Effector CD4-positive, alpha-beta T cell (primary cell): ENCODE data around the gene RGS3.

Experiments
- DNase-seq: peaks from one replicate; pipeline ENCODE4 v3.0.0-alpha.2; 2020

RGS3 gene

DNA sequence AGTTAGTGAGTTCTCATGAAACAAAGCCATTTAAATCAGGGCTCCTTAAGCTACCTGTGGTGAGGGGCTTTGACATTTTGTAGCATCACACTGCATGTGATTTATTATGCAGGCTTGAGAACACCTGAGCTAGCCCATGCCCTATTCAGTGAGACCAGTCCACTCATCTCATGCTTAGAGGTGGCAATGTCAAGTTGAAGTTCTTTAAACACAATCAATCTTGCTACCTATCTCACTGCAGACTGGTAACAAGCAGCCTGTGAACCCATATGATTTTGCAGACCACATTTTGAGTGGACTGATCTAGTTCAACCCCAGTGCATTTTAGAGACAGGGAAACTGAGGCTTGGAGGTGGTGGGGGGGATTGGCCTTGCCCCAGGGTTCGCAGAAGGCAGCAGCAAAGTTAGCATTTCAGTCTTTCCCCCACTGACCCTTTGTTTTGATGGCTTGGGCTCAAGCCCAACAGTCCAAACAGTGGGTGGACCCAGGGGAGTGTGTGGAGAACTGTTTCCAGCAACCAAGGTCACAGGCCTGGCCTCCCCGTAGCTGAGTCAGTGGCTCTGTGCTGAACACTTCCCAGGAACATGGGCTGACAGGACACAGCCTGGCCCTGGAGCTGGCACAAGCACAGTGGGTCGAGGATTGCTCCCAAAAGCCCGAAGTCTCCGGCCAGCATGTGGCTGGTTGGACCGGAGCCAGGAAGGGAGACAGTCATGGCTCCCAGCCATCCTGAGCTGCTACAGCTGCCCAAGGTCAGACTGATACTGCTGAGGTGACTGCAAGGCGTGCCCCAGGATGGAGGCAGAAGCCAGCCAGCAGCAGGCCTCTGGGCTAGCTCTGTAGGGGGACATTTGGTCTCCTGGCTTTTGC, 95.3 kb downstream of the RGS3 start:
- DNase-seq = no peak

DNA sequence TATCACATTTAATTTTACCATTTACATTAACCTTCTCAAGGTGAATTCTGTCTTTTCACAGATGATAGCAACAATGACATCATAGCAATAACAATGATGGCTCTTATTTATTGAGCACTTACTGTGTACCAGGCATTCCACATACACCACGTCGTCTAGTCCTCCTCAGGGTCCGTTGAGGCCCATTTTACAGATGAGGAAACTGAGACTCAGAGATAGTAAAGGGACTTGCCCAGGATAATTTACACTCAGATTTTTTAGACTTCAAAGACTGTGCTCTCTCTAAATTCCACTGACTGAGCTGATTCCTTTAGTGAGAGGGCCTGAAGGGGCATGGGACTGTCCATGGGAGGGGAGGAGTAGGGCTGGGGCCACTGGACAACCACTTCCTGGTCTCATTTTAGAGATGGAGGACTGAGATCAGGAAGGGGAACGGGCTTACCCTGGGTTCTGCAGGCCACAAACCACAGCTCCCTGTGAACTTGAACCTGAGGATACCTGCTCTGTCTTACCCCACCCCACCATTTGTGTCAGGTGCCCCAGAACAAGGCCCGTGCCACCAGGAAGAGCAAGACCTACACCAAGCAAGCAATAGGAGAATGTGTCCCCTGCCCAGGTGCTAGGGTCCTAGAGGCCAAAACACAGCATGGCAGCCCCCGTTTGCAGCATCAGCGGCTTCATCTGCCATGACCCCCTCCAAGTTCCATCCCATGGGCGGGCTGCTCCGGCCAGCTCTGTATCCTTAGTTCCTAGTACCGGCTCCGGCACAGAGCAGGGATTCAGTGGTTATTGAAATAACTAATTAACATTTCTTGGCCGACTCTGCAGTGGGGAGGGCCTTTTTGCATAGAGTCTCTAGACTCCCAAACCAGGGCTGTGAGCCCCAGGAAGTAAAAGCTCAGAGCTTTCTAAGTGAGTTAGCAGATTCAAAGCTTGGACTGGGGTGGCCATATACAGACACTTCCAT, 96.6 kb downstream of the RGS3 start:
- DNase-seq = no peak

DNA sequence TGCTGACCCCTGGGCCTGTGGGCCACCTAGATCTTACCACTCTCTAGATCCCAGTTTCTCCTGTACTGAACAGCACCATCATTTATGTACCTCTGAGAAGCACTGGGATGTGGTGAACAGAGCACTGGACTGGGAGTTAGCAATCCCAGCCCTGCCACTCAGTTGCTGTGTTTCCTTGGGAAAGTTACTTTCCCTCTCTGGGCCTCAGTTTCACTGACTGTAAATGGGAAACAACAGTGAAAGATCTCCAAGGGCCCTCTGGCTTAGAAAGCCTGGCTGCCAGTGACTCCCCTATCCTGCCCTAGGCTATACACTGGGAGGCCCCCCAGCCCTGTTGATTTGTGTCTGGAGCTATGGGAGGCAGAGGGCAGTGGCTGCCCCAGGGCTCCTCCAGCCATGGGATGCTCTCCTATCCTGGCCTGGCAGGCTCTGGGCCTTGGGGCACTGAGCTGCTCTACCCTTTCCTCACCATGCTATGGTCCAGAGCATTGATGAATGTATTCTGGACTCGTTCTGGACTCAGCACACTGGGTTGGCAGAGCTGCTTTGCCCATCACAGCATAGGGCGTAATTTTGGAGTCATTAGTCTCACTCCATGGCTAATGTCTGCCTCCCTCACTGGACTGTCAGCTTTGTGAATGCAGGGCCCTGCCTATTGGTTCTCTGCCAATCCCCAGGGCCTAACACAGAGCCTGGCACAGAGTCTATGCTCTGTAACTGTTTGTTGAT, 99.3 kb downstream of the RGS3 start:
- no peak for DNase-seq

DNA sequence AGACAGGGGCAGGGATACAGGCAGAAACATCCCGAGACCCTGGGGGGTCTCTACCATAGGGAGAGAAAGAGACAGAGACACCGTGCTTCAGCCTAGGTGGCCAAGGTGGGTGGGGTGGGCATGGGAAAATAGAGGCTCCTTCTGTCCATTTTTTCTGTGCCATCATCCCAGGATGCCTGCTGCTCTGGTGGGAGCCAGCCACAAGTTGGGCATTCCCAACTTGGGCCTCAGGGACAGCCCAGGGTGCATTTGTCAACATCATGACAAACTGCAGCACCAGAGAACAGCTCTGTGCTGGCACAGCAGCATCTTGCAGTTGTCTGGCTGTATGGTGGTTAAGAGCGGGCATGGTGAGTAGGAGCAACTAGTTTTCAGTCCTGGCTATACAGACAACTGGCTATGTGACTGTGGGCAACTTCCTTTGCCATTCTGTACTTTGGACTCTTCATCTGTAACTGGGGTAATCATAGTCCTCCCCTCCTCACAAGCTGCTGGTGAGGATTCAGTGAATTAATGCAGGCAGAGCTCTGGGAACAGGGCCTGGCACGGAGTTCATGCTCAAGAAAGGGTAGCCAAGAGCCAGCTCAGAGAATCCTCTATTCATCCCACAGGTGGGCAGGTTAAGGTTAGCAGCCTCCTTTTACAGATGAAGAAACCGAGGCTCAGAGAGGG, 100.4 kb downstream of the RGS3 start:
- no peak for DNase-seq

DNA sequence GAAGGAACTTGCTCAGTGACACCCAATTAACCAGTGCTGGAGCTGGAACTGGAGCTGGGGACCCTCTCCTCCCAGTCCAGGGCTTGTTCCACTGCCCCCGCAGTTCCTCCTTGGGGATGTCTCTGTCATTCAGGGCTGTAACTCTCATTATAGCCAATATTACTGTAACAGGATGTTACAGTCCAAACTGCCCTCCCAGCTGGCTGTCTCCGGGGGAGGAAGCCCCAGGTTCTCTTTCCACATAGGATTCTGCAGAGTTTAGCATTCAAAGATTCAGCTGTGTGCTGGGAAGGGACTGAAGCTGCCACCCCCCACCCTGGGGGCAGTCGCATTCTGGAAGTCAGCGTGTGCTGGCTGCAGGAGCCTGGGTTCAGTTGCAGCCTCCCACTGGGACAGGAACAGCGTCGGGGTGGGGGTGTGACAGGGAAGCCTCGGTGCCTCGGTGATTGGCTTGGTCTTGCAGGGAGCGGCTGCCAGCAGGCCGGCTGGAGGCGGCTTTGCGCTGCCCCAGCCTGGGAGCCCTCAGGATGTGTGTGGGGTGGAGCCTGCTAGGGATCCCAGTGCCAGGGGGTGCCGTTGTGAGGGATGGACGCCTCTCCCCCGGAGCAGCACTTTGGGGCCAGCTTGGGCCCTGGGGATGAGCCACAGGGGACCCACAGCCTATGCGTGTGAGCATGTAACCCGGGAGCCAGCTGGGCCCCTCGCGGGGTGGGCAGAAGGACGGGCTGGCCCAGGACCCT, 101.1 kb downstream of the RGS3 start:
- DNase-seq = no peak

DNA sequence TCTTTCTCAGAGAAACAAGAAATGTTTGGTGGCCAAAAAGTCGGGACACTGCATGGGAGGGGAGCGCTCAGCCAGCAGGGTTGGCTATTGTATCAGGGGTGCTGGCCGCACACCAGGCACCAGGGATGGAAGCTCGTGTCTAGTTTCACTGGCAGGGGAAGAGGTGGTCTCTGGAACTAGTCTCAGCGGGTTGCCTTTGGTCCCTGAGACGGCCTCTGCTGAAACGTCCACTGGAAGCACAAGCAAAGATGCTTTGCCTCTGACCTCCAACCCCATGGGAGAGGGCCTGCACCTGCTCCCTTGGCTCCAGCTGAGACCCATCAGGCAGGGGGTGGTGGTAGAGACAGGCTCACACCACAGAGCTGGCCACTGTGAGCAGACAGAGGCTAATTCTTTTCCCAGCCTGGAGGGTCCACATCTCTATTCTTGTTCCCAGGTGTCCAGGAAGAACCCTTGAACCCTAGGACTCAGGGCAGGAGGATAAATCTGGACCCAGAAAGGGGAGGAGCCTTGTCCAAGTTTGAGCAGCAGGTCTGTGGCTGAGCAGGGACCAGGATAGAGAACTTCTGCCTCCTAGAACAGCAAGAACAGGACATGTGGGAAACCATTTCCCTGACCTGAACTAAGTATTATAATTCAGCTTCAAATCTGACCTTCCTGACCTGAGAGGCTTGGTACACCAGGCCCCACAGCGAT, 102.6 kb downstream of the RGS3 start:
- no peak for DNase-seq

DNA sequence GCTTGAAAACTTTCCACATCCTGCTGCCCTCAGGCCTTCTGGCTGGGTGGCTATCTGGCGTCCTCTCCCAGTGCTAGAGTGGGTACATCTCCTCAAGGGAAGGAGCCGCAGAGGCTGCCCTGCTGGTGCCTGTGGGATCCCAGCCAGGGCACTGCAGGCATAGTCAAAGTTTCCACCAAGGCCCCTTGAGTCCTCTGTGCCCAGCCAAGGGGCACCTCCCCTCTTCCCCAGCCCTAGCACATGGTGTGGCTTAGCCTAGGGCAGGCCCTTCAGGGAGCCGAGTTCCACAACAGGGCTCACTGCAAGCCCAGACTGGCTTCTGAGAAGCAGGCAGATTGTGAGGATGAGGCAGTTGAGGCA, 103.2 kb downstream of the RGS3 start:
- no peak for DNase-seq

DNA sequence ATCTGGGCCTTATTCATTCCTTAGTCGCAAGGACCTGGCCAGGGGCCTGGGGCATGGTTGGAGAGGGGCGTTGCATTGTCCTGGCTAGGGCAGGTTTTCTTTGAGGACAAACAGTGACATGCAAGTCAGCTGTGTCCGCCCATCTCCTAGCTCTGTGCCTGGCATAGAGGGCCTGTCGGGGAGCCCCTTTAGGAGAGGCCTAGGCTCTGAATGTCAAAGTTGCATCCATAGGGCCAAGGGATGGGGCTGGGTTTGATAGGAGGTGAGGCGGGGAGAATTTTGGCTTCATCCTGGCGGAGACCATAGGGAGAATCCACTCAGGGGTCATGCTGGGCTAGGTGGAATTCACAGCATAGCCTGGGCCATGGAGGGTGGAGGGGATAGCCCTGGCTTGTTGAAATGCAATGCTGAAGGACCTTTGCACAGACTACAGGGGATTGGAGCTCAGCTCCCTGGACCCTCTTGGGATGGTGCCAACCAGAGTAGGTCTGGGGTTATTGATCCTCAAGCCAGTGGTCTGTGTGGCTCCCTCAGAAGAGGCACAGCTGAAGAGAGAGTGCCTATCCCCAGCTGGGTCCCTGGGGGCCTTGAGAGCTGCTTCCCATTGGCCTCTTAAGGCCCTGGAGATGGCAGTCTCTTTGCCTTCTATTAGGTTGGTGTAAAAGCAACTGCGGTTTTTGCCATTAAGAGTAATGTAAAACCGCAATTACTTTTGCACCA, 104.0 kb downstream of the RGS3 start:
- DNase-seq = no peak

DNA sequence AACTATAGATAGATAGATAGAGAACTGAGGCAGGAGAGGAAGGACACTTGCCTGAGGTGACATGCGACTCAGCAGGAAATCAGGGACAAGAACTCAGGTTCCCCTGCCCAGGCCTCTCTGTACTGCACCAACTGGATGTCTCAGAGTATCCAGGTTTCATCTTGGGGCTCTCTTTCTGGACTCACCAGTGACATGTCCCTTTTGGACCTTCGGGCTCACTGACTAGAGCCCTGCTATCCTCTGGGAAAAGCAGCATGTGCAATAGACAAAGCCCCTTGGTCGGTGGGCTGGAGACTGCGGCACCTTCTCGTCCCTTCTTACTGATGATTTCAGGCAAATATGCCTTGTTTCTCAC, 104.5 kb downstream of the RGS3 start:
- DNase-seq = no peak

DNA sequence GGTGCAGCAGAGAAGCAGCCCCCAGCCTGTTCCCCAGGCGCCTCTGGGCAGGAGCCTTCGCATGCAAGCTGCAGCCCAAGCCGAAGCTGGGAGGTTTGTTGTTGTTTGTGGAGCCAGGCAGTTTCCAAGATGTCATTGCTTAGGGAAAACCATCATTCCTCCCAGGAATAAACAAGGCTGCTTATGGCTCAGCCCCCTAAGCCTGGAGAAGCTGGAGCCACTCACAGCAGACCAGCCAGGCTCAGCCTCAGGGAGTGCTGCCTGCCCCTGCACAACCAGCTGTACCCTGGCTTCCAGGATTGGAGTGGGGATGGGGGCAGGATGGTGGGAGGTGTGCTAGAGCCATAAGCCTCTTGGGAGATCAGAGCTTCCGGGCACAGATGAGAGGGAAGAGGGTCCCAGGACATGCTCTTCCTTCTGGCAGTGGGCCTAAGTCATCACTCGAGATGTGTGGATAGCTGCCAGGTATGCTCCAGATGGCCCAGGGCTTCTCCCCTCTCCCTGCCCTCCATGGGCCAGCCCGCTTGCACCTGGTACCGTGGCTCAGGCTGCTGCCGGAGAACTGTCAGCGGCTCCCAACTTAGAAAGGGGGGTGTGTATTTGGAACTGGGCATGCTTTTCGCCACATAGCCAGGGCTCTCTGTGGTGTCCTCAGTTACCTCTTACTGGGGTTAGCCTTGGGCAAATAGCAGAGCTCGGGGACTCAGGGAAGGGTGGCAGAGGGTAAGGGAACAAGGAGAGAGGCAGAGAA, 105.2 kb downstream of the RGS3 start:
- DNase-seq = no peak

DNA sequence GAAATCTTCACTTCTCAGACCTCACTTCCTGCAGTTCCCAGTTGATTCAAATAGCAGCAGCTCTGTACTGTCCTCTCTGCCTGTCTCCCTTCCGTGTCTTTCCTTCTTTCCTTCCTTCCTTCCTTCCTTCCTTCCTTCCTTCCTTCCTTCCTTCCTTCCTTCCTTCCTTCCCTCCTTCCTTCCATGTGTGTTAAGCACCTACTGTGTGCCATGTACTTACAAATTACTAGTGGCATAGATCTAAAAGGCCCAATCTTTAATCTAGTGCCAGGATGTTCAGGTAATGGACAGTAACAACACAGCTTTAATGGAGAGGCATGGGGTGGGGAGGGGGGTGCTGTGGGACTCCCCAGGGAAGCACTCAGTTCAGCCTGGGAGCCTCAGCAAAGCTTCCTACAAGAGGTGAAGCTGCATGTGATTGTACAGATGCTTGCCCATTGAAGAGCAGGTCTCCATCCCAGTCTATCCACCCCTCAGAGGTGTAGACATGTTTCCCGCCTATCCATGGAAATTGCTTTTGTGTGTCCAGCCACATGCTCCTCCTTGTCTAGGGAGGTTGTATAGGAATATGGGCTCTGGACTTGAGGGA, 106.0 kb downstream of the RGS3 start:
- no peak for DNase-seq

DNA sequence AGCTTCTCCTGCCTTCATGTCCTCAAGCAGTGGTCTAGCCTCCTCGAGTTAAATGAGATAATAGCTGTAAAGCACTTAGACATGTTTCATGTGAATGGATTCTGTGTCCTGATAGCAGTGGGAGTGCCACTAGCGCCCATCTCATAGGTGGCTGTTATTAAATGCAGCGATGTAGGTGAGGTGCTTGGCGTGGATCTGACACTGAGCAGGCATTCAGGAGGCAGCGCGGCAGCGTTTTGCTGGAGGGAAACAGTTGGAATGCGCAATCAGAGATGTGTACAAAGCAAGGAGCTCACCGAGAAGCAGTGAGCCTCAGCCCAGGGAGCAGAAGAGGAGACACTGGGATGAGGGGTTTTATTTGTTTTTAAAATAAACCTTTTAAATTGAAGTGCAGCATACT, 106.6 kb downstream of the RGS3 start:
- no peak for DNase-seq

DNA sequence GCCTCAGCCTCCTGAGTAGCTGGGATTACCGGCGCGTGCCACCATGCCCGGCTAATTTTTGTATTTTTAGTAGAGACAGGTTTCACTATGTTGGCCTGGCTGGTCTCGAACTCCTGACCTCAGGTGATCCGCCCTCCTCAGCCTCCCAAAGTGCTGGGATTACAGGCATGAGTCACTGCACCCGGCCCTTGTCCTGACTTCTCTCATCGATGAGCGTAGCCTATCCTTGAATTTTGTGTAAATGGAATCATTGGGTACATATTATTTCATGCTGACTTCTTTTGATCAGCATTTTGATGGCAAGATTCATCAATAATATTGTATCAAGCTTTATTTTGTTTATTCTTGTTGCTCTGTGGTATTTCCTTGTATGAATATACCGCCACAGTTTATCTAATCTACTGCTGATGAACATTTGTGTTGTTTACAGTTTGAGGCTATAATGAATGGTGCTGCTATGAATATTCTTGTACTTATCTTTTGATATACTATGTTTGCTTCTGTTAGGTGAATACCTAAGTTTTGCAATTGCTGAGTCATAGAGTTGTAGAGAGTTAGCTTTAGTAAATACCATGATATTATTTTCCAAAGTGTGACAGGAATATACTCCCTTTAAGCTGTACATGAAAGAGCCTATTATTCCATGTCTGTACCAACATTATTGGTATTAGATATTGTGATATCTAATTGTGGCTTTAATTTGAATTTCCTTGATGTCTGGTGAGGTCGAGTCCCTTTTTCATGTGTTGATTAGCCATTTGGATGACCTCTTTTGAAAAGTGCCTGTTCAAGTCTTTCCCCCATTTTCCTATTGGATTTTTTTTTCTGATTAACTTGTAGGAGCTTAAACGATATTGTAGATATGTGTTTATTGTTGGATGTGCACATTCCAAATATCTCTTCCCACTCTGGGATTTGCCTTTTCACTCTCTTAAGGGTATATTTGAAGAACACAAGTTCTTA, 107.5 kb downstream of the RGS3 start:
- DNase-seq = no peak

DNA sequence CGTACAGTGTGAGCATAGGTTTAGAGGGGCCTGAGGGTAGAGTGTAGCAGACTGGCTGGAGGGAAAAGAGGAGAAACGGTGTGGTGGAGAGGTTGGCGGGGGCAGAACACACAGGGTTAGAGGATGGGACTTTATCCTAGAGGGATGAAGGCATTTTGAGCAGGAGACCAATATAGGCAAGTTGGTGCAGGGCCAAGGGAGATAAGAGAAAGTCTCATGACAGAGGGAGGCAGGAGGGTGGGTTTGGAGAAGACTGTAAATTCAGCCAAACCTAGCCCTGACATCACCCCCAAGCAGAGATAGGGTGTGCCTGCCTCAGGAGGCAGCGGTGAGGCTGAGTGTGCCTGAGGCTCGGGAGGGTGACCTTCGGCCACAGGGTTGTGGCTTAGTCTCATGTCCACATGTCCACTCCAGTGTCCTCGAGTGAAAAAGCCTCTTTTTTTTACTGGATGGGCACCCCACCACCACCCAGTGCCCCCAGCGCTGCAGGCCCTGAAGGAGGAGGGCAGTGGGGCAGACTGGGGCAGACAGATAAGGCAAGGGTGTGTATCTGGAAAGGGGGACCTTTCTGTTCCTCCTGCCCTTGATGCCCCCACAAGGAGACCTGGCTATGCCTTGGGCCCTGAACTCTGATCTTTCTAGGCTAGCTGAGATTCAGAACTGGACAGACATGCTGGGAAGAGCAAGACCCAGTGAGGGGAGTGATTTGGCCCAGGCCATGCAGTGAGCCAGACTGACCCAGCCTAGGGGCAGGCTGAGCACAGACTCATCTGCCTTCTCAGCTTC, 108.7 kb downstream of the RGS3 start:
- no peak for DNase-seq

DNA sequence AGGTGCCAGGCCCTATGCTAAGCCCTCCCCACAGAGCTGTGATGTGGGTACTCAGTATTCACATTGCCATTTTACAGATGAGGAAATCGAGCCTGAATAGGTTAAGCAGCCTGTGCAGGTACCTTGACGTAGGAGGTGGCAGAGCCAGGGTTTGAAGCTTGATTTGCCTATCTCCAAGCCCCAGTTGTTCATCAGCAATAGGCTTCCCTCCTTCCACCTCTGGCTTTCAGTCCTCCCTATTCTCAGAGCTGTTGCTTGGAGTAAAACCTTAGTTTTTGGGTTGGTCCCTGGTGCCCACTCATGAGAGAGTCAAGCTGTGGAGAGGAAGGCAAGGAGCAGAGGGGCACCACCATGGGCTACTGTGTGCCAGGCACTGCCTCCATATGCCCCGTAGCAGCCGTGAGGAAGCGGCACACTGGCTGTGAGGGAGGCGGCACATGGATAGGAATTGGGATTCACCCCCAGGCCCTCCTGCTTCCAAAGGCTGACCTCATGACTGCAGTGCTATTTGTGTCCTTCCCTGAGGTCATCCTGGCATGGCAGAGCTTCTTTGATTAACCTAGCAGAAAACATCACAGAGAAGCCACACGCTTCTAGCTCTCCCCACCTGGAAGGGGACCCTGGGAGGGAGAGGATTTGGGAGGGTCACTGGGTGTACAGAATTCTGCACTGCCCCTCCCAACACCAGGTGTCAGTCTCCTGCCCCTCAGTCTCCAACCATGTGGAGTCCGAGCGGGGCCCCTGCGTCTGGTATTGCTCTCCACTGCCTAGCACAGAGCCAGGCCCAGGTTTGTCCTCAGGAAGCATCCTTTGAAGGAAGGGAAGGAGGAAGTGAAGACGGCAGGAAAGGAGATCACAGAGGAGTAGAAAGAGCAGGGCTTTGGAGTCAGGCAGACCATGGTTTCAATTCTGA, 109.8 kb downstream of the RGS3 start:
- no peak for DNase-seq

DNA sequence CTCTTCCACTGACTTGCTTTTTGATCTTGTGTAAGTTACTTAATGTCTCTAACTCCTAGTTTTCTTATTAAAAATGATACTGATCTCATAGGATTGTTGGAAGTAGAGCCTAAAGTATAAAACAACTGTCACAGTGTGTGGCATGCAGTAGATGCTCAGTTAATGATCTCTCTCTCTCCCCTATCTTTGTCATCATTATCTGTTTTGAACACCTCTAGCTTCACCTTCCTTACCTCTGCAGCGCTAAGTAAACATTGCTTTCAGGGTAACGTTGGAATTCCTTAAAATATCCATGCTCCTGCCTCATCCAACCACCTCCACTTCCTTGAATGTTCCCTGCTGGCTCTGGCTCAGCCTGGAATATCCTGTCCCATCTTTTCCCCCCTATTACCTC, 110.4 kb downstream of the RGS3 start:
- DNase-seq = no peak
